H9 (cell line): Measurements from ENCODE around the gene MED12. TPM values are rescaled to one million over a fixed set of nuclear protein-coding genes. Genes with fewer than 3 reads are reported as not detected.

Source experiments
- DNase-seq: peaks from one replicate; pipeline ENCODE4 v3.0.0-alpha.2; 2017
- H2AFZ ChIP-seq: one replicate; pipeline ENCODE4 v1.6.1; 2013; ENCODE audit warnings: mild to moderate bottlenecking, low read length, control low read depth, moderate library complexity
- H2AK5ac ChIP-seq: 2 replicates; pipeline ENCODE4 v1.6.1; 2013; ENCODE audit warnings: low read length, control low read depth, mixed read lengths; ENCODE audit not compliant: insufficient read length
- H2BK120ac ChIP-seq: one replicate; pipeline ENCODE4 v1.6.1; 2013; ENCODE audit warnings: low read depth, mild to moderate bottlenecking, low read length, control low read depth, inconsistent platforms; ENCODE audit not compliant: poor library complexity, severe bottlenecking
- H2BK12ac ChIP-seq: 2 replicates; pipeline ENCODE4 v1.6.1; 2013; ENCODE audit warnings: low read length, control low read depth, mixed read lengths, low read depth; ENCODE audit not compliant: insufficient read length
- H2BK15ac ChIP-seq: 2 replicates; pipeline ENCODE4 v1.6.1; 2013; ENCODE audit warnings: low read depth, low read length, control low read depth
- H2BK20ac ChIP-seq: one replicate; pipeline ENCODE4 v1.6.1; 2013; ENCODE audit warnings: low read depth, mild to moderate bottlenecking, low read length, control low read depth, inconsistent platforms; ENCODE audit not compliant: poor library complexity, severe bottlenecking
- H2BK5ac ChIP-seq: 2 replicates; pipeline ENCODE4 v1.6.1; 2013; ENCODE audit warnings: low read length, control low read depth, mixed read lengths; ENCODE audit not compliant: insufficient read length
- H3K14ac ChIP-seq: 2 replicates; pipeline ENCODE4 v1.6.1; 2013; ENCODE audit warnings: low read length, control low read depth; ENCODE audit not compliant: insufficient read depth
- H3K18ac ChIP-seq: 2 replicates; pipeline ENCODE4 v1.6.1; 2013; ENCODE audit warnings: low read depth, mild to moderate bottlenecking, mixed read lengths, low read length, control low read depth; ENCODE audit not compliant: insufficient read length
- H3K23ac ChIP-seq: 2 replicates; pipeline ENCODE4 v1.6.1; 2013; ENCODE audit warnings: low read length, control low read depth, mixed read lengths, low read depth; ENCODE audit not compliant: insufficient read length
- H3K23me2 ChIP-seq: 2 replicates; pipeline ENCODE4 v1.6.1; 2013; ENCODE audit warnings: low read depth, mild to moderate bottlenecking, mixed read lengths, low read length, control low read depth; ENCODE audit not compliant: insufficient read length, poor library complexity, severe bottlenecking
- H3K27ac ChIP-seq: 2 replicates; pipeline ENCODE4 v1.5.1; 2013; ENCODE audit warnings: low read length, control low read depth, mixed read lengths, low read depth; ENCODE audit not compliant: insufficient read length
- H3K27me3 ChIP-seq: 2 replicates; pipeline ENCODE4 v1.6.1; 2013; ENCODE audit warnings: low read length, control low read depth, inconsistent platforms; ENCODE audit not compliant: insufficient read depth
- H3K4ac ChIP-seq: 2 replicates; pipeline ENCODE4 v1.6.1; 2013; ENCODE audit warnings: low read depth, mild to moderate bottlenecking, control low read depth, inconsistent platforms, low read length, moderate library complexity
- H3K4me1 ChIP-seq: 2 replicates; pipeline ENCODE4 v1.6.1; 2013; ENCODE audit warnings: low read length, control low read depth, inconsistent platforms; ENCODE audit not compliant: insufficient read depth
- H3K4me2 ChIP-seq: 2 replicates; pipeline ENCODE4 v1.6.1; 2013; ENCODE audit warnings: low read length, control low read depth, mixed read lengths; ENCODE audit not compliant: insufficient read length, insufficient read depth
- H3K56ac ChIP-seq: 2 replicates; pipeline ENCODE4 v1.6.1; 2013; ENCODE audit warnings: low read depth, mild to moderate bottlenecking, mixed read lengths, low read length, control low read depth; ENCODE audit not compliant: insufficient read length
- H3K79me1 ChIP-seq: 2 replicates; pipeline ENCODE4 v1.6.1; 2013; ENCODE audit warnings: low read depth, mild to moderate bottlenecking, moderate library complexity, low read length, control low read depth, inconsistent platforms; ENCODE audit not compliant: insufficient read depth, poor library complexity, severe bottlenecking
- H3K79me2 ChIP-seq: 2 replicates; pipeline ENCODE4 v1.6.1; 2013; ENCODE audit warnings: low read length, control low read depth, inconsistent platforms; ENCODE audit not compliant: insufficient read depth
- H3K9ac ChIP-seq: 2 replicates; pipeline ENCODE4 v1.6.1; 2013; ENCODE audit warnings: low read length, control low read depth, mixed read lengths; ENCODE audit not compliant: insufficient read length; ENCODE audit errors: extremely low read depth
- H3K9me3 ChIP-seq: one replicate; pipeline ENCODE4 v1.6.1; 2013; ENCODE audit warnings: low read depth, low read length, inconsistent platforms; ENCODE audit not compliant: control insufficient read depth
- H3T11ph ChIP-seq: one replicate; pipeline ENCODE4 v1.6.1; 2013; ENCODE audit warnings: mild to moderate bottlenecking, low read length, control low read depth, inconsistent platforms
- H4K20me1 ChIP-seq: one replicate; pipeline ENCODE4 v1.6.1; 2013; ENCODE audit not compliant: control insufficient read depth, insufficient read length, insufficient read depth
- H4K5ac ChIP-seq: 2 replicates; pipeline ENCODE4 v1.6.1; 2013; ENCODE audit warnings: low read depth, mild to moderate bottlenecking, mixed read lengths, low read length, control low read depth; ENCODE audit not compliant: insufficient read length
- H4K8ac ChIP-seq: replicated peaks from 2 replicates; pipeline ENCODE4 v1.6.1; 2013; ENCODE audit warnings: low read length, control low read depth, mixed read lengths, low read depth; ENCODE audit not compliant: insufficient read length
- H4K91ac ChIP-seq: 2 replicates; pipeline ENCODE4 v1.6.1; 2013; ENCODE audit warnings: low read depth, mild to moderate bottlenecking, moderate library complexity, mixed read lengths, low read length, control low read depth; ENCODE audit not compliant: insufficient read length
- H3K27ac Mint-ChIP-seq, 3 experiments: 2 replicates in 2 of 3; 3 replicates in 1 of 3; pipeline ENCODE4 v1.8.0; 2020 to 2021; ENCODE audit warnings: mixed read lengths in 3 of 3, mild to moderate bottlenecking in 1 of 3, moderate library complexity in 1 of 3
- H3K27me3 Mint-ChIP-seq: 2 replicates; pipeline ENCODE4 v1.8.0; 2021; ENCODE audit warnings: low read depth, mild to moderate bottlenecking, moderate library complexity, mixed read lengths
- H3K36me3 Mint-ChIP-seq, 3 experiments: 2 replicates in 2 of 3; 3 replicates in 1 of 3; pipeline ENCODE4 v1.8.0; 2020 to 2021; ENCODE audit warnings: low read depth in 3 of 3, mixed read lengths in 3 of 3; ENCODE audit not compliant: insufficient read depth in 1 of 3
- H3K4me1 Mint-ChIP-seq, 2 experiments: 2 replicates each; pipeline ENCODE4 v1.8.0; 2020; ENCODE audit warnings: mixed read lengths in 2 of 2
- H3K4me3 Mint-ChIP-seq, 2 experiments: 2 replicates in 1 of 2; 3 replicates in 1 of 2; pipeline ENCODE4 v1.8.0; 2020 to 2021; ENCODE audit warnings: mild to moderate bottlenecking in 2 of 2, mixed read lengths in 2 of 2, moderate library complexity in 1 of 2
- H3K9me3 Mint-ChIP-seq, 2 experiments: 2 replicates in 1 of 2; 3 replicates in 1 of 2; pipeline ENCODE4 v1.8.0; 2020; ENCODE audit warnings: mild to moderate bottlenecking in 2 of 2, mixed read lengths in 2 of 2, moderate library complexity in 1 of 2
- CTCF ChIP-seq: fragments of 200-600 bp; sonication (generic); conservative IDR thresholded peaks from 3 replicates; pipeline ENCODE4 v1.8.0; 2021; ENCODE audit warnings: antibody characterized with exemption, mild to moderate bottlenecking
- WGBS: extraction: QIAGEN DNeasy Blood & Tissue Kit; methylation state at CpG from one replicate; pipeline ENCODE4 v1.1.7; 2013; ENCODE audit warnings: missing lambda C conversion rate, low lambda C conversion rate, mixed read lengths; ENCODE audit not compliant: insufficient read length; ENCODE audit errors: extremely low coverage; 5-methylcytosine and 5-hydroxymethylcytosine counted together
- total RNA-seq: library from RNA; stranded (reverse); gene quantifications from 2 replicates; pipeline ENCODE4 v1.2.1, GENCODE V29; 2021

Gene MED12
- total RNA-seq, 1 experiment from 2014 or later = 33.0 TPM

- H2AFZ ChIP-seq = no peak overlapping the region
- no peak for TF ChIP-seq CTCF
- WGBS = no CpG with 5 or more reads among the region's 4 CpGs
- Mint-ChIP-seq H3K4me3 (peak overlapping the region; percentile 46 to 74), H3K4me1 (peaks cover 54 to 67% of the 10 kb centered on the region in 2 experiments), H3K27me3 (peaks cover 50% of the 10 kb centered on the region), H3K36me3 (peaks cover 0 to 12% (median 5%) of the 10 kb centered on the region in 3 experiments; a peak in 5 of 7 replicates), H3K9me3 (peaks cover 68 to 73% of the 10 kb centered on the region in 2 experiments), H3K27ac (peak overlapping the region in 1 of 3 experiments; percentile 89; a peak in 2 of 7 replicates)
- H4K5ac ChIP-seq = no peak overlapping the region
- H3K27ac ChIP-seq = no peak overlapping the region
- no peak overlapping the region for H2BK5ac ChIP-seq
- no peaks in the 10 kb centered on the region for H3K79me1 ChIP-seq
- H2BK15ac ChIP-seq = no peak overlapping the region
- H3T11ph ChIP-seq = no peak overlapping the region
- no peak overlapping the region for H3K23ac ChIP-seq
- no peak overlapping the region for H2BK12ac ChIP-seq
- H3K4ac ChIP-seq = no peak overlapping the region
- no peak overlapping the region for H3K18ac ChIP-seq
- H2BK120ac ChIP-seq = no peak overlapping the region
- H3K9ac ChIP-seq = no peak overlapping the region
- no peak overlapping the region for H4K8ac ChIP-seq
- peaks cover 7% of the 10 kb centered on the region for H3K23me2 ChIP-seq
- no peak overlapping the region for H2BK20ac ChIP-seq
- DNase-seq = peak; percentile 57
- H4K20me1 ChIP-seq = no peaks in the 10 kb centered on the region
- peak overlapping the region; percentile 35 for H3K4me2 ChIP-seq
- H3K9me3 ChIP-seq = peaks cover 4% of the 10 kb centered on the region
- no peak overlapping the region for H3K56ac ChIP-seq
- H3K79me2 ChIP-seq = no peaks in the 10 kb centered on the region
- no peak overlapping the region for H3K14ac ChIP-seq
- no peaks in the 10 kb centered on the region; the same call in 1 of the 2 replicates for H3K27me3 ChIP-seq
- no peak overlapping the region for H4K91ac ChIP-seq
- no peak overlapping the region for H2AK5ac ChIP-seq
- H3K4me1 ChIP-seq = peaks cover 8% of the 10 kb centered on the region; the same call in 1 of the 2 replicates
Observed at GRCh38 chrX:71099736-71100135, 18.7 kb upstream of the MED12 start.
